GM08714 (cell line): ENCODE results near the gene TMEM184A.

Experiments
- H3K4me3 ChIP-seq: fragments of 200-500 bp; sonication (Bioruptor generic); 2 replicates; pipeline ENCODE4 v1.5.1; 2014; ENCODE audit warnings: mild to moderate bottlenecking, low read length, inconsistent platforms
- ZNF274 ChIP-seq: IDR thresholded peaks from 2 replicates; pipeline ENCODE4 v1.6.1; 2012; ENCODE audit warnings: mild to moderate bottlenecking, low read depth, low read length

TMEM184A gene

GRCh38 chr7:1557006-1557405, 1.0 kb upstream of the TMEM184A start:
- no peak for TF ChIP-seq ZNF274
- no peak overlapping the region for H3K4me3 ChIP-seq

GRCh38 chr7:1555046-1555812, 776 bp downstream of the TMEM184A start:
- H3K4me3 ChIP-seq = no peak overlapping the region
- no peak for TF ChIP-seq ZNF274

GRCh38 chr7:1554333-1555045, 1.5 kb downstream of the TMEM184A start:
- no peak overlapping the region for H3K4me3 ChIP-seq
- no peak for TF ChIP-seq ZNF274

GRCh38 chr7:1553512-1554210, 2.3 kb downstream of the TMEM184A start:
- TF ChIP-seq ZNF274 = no peak
- no peak overlapping the region for H3K4me3 ChIP-seq

GRCh38 chr7:1552200-1552599, 3.8 kb downstream of the TMEM184A start:
- no peak for TF ChIP-seq ZNF274
- H3K4me3 ChIP-seq = no peak overlapping the region

- H3K4me3 ChIP-seq = no peak overlapping the region
- TF ChIP-seq ZNF274 = no peak
Measured at GRCh38 chr7:1550846-1551155, 5.2 kb downstream of the TMEM184A start.

GRCh38 chr7:1550005-1550845, 5.8 kb downstream of the TMEM184A start:
- TF ChIP-seq ZNF274 = no peak

GRCh38 chr7:1549357-1550004, 6.5 kb downstream of the TMEM184A start:
- TF ChIP-seq ZNF274 = no peak
- H3K4me3 ChIP-seq = no peak overlapping the region

More at GRCh38 chr7:1550005-1550845, 5.8 kb downstream of the TMEM184A start:
- no peak overlapping the region for H3K4me3 ChIP-seq

- H3K4me3 ChIP-seq = no peak overlapping the region
- no peak for TF ChIP-seq ZNF274
Measured at GRCh38 chr7:1548944-1549343, 7.1 kb downstream of the TMEM184A start.

- H3K4me3 ChIP-seq = no peak overlapping the region
- TF ChIP-seq ZNF274 = no peak
Measured at GRCh38 chr7:1548438-1548831, 7.6 kb downstream of the TMEM184A start.

GRCh38 chr7:1547777-1548437, 8.1 kb downstream of the TMEM184A start:
- no peak for TF ChIP-seq ZNF274
- no peak overlapping the region for H3K4me3 ChIP-seq

GRCh38 chr7:1546909-1547776, 8.9 kb downstream of the TMEM184A start:
- no peak overlapping the region for H3K4me3 ChIP-seq
- no peak for TF ChIP-seq ZNF274
